ENCODE measurements around the gene GLYAT.
"Not testable (repeated sequence)": the region's sequence is repeated elsewhere in the genome, so short reads cannot be mapped to it uniquely, and the experiment has no call there.

GLYAT gene

GRCh38 chr11:58726737-58727414, 4.9 kb downstream of the GLYAT start:
- no peaks in the 10 kb centered on the region for H3K27me3 Mint-ChIP-seq
- H3K27ac Mint-ChIP-seq, result peak overlapping the region; percentile 92
- peaks cover 43% of the 10 kb centered on the region for H3K4me1 Mint-ChIP-seq (ENCODE audit: low read depth)
- H3K4me3 Mint-ChIP-seq, result peak overlapping the region; percentile 21
- H3K36me3 Mint-ChIP-seq, result no peaks in the 10 kb centered on the region
- no peaks in the 10 kb centered on the region for H3K9me3 Mint-ChIP-seq (ENCODE audit: low read depth)

- Mint-ChIP-seq H3K36me3 (no peaks in the 10 kb centered on the region), H3K27me3 (no peaks in the 10 kb centered on the region), H3K27ac (no peak overlapping the region), H3K9me3 (ENCODE audit: low read depth) (no peaks in the 10 kb centered on the region), H3K4me3 (no peak overlapping the region), H3K4me1 (ENCODE audit: low read depth) (no peaks in the 10 kb centered on the region)
Observed at GRCh38 chr11:58719406-58720117, 12.2 kb downstream of the GLYAT start.

- H3K9me3 Mint-ChIP-seq (ENCODE audit: low read depth), result no peaks in the 10 kb centered on the region
- H3K27me3 Mint-ChIP-seq, result no peaks in the 10 kb centered on the region
- H3K36me3 Mint-ChIP-seq, result no peaks in the 10 kb centered on the region
- H3K4me3 Mint-ChIP-seq, result no peak overlapping the region
- H3K4me1 Mint-ChIP-seq (ENCODE audit: low read depth), result no peaks in the 10 kb centered on the region
- H3K27ac Mint-ChIP-seq, result no peak overlapping the region
Observed at GRCh38 chr11:58712531-58712930, 19.2 kb downstream of the GLYAT start.

- H3K9me3 Mint-ChIP-seq (ENCODE audit: low read depth), result no peaks in the 10 kb centered on the region
- H3K4me1 Mint-ChIP-seq (ENCODE audit: low read depth), result no peaks in the 10 kb centered on the region
- H3K4me3 Mint-ChIP-seq, result no peak overlapping the region
- H3K36me3 Mint-ChIP-seq, result no peaks in the 10 kb centered on the region
- H3K27me3 Mint-ChIP-seq, result no peaks in the 10 kb centered on the region
- H3K27ac Mint-ChIP-seq, result no peak overlapping the region
Observed at GRCh38 chr11:58711832-58712231, 19.9 kb downstream of the GLYAT start.

GRCh38 chr11:58707767-58708166, 24.0 kb downstream of the GLYAT start:
- H3K36me3 Mint-ChIP-seq, result peaks cover 9% of the 10 kb centered on the region

GRCh38 chr11:58696825-58697224, 34.9 kb downstream of the GLYAT start:
- H3K27me3 Mint-ChIP-seq; H3K4me1 Mint-ChIP-seq (ENCODE audit: low read depth); H3K4me3 Mint-ChIP-seq; H3K27ac Mint-ChIP-seq; H3K9me3 Mint-ChIP-seq (ENCODE audit: low read depth); H3K36me3 Mint-ChIP-seq: not testable (repeated sequence)

More at GRCh38 chr11:58707767-58708166, 24.0 kb downstream of the GLYAT start:
- Mint-ChIP-seq H3K27ac (no peak overlapping the region), H3K9me3 (ENCODE audit: low read depth) (peaks cover 14% of the 10 kb centered on the region), H3K27me3 (no peaks in the 10 kb centered on the region), H3K4me3 (no peak overlapping the region), H3K4me1 (ENCODE audit: low read depth) (no peaks in the 10 kb centered on the region)

GRCh38 chr11:58693026-58693425, 38.7 kb downstream of the GLYAT start:
- no peak overlapping the region for H3K27ac Mint-ChIP-seq
- H3K9me3 Mint-ChIP-seq (ENCODE audit: low read depth), result no peaks in the 10 kb centered on the region
- no peaks in the 10 kb centered on the region for H3K36me3 Mint-ChIP-seq
- no peaks in the 10 kb centered on the region for H3K4me1 Mint-ChIP-seq (ENCODE audit: low read depth)
- H3K4me3 Mint-ChIP-seq, result no peak overlapping the region
- H3K27me3 Mint-ChIP-seq, result no peaks in the 10 kb centered on the region

GRCh38 chr11:58691675-58692074, 40.1 kb downstream of the GLYAT start:
- Mint-ChIP-seq H3K4me1 (ENCODE audit: low read depth) (peaks cover under 1% of the 10 kb centered on the region), H3K4me3 (no peak overlapping the region), H3K9me3 (ENCODE audit: low read depth) (no peaks in the 10 kb centered on the region), H3K27ac (no peak overlapping the region), H3K27me3 (no peaks in the 10 kb centered on the region), H3K36me3 (no peaks in the 10 kb centered on the region)

GRCh38 chr11:58688789-58689503, 42.8 kb downstream of the GLYAT start:
- Mint-ChIP-seq H3K9me3 (ENCODE audit: low read depth) (no peaks in the 10 kb centered on the region), H3K27me3 (no peaks in the 10 kb centered on the region), H3K27ac (no peak overlapping the region)

GRCh38 chr11:58685973-58686722, 45.6 kb downstream of the GLYAT start:
- no peaks in the 10 kb centered on the region for H3K9me3 Mint-ChIP-seq (ENCODE audit: low read depth)
- H3K27me3 Mint-ChIP-seq, result no peaks in the 10 kb centered on the region
- peak overlapping the region; percentile 6 for H3K4me3 Mint-ChIP-seq
- no peak overlapping the region for H3K27ac Mint-ChIP-seq
- H3K4me1 Mint-ChIP-seq (ENCODE audit: low read depth), result peaks cover 15% of the 10 kb centered on the region
- peaks cover 4% of the 10 kb centered on the region for H3K36me3 Mint-ChIP-seq

More at GRCh38 chr11:58688789-58689503, 42.8 kb downstream of the GLYAT start:
- no peak overlapping the region for H3K4me3 Mint-ChIP-seq
- no peaks in the 10 kb centered on the region for H3K36me3 Mint-ChIP-seq
- H3K4me1 Mint-ChIP-seq (ENCODE audit: low read depth), result peaks cover 15% of the 10 kb centered on the region

- H3K27ac Mint-ChIP-seq; H3K4me3 Mint-ChIP-seq; H3K9me3 Mint-ChIP-seq (ENCODE audit: low read depth); H3K36me3 Mint-ChIP-seq; H3K27me3 Mint-ChIP-seq: not testable (repeated sequence)
- peaks cover 15% of the 10 kb centered on the region for H3K4me1 Mint-ChIP-seq (ENCODE audit: low read depth)
Observed at GRCh38 chr11:58682660-58683059, 49.1 kb downstream of the GLYAT start.

GRCh38 chr11:58677536-58677935, 54.2 kb downstream of the GLYAT start:
- H3K9me3 Mint-ChIP-seq (ENCODE audit: low read depth); H3K36me3 Mint-ChIP-seq; H3K27me3 Mint-ChIP-seq; H3K4me3 Mint-ChIP-seq; H3K4me1 Mint-ChIP-seq (ENCODE audit: low read depth); H3K27ac Mint-ChIP-seq: not testable (repeated sequence)

- Mint-ChIP-seq H3K36me3 (no peaks in the 10 kb centered on the region), H3K4me3 (no peak overlapping the region), H3K4me1 (ENCODE audit: low read depth) (no peaks in the 10 kb centered on the region), H3K27me3 (no peaks in the 10 kb centered on the region), H3K27ac (no peak overlapping the region), H3K9me3 (ENCODE audit: low read depth) (no peaks in the 10 kb centered on the region)
Observed at GRCh38 chr11:58676563-58677135, 55.1 kb downstream of the GLYAT start.

- H3K27ac Mint-ChIP-seq, result no peak overlapping the region
- no peaks in the 10 kb centered on the region for H3K4me1 Mint-ChIP-seq (ENCODE audit: low read depth)
- H3K9me3 Mint-ChIP-seq (ENCODE audit: low read depth), result no peaks in the 10 kb centered on the region
- no peaks in the 10 kb centered on the region for H3K36me3 Mint-ChIP-seq
- H3K4me3 Mint-ChIP-seq, result no peak overlapping the region
- no peaks in the 10 kb centered on the region for H3K27me3 Mint-ChIP-seq
Observed at GRCh38 chr11:58675334-58676155, 56.2 kb downstream of the GLYAT start.

Data from activated naive CD8-positive, alpha-beta T cell (primary cell).